GM23248 (cell line): ENCODE results near the gene TMEM201. TPM values are rescaled to one million over a fixed set of nuclear protein-coding genes. Genes with fewer than 3 reads are reported as not detected.

Experiments used
- DNase-seq: peaks from one replicate; pipeline ENCODE4 v3.0.0-alpha.2; 2015
- H2AFZ ChIP-seq: fragments of 200-600 bp; sonication (generic); 2 replicates; pipeline ENCODE4 v1.6.1; 2016; ENCODE audit warnings: antibody characterized with exemption
- H3F3A ChIP-seq: fragments of 200-600 bp; sonication (generic); 2 replicates; pipeline ENCODE4 v1.6.1; 2016; ENCODE audit warnings: mild to moderate bottlenecking, antibody characterized with exemption, mixed run types; ENCODE audit not compliant: insufficient read depth
- H3K27ac ChIP-seq: fragments of 200-600 bp; sonication (generic); 2 replicates; pipeline ENCODE4 v1.5.1; 2016; ENCODE audit warnings: mild to moderate bottlenecking
- H3K27me3 ChIP-seq: fragments of 200-600 bp; sonication (generic); replicated peaks from 2 replicates; pipeline ENCODE4 v1.6.1; 2016; ENCODE audit warnings: mild to moderate bottlenecking; ENCODE audit not compliant: insufficient read depth
- H3K36me3 ChIP-seq: fragments of 200-600 bp; sonication (generic); 2 replicates; pipeline ENCODE4 v1.6.1; 2016; ENCODE audit warnings: low read depth, mild to moderate bottlenecking
- H3K4me1 ChIP-seq: fragments of 200-600 bp; sonication (generic); 2 replicates; pipeline ENCODE4 v1.6.1; 2016; ENCODE audit warnings: mild to moderate bottlenecking; ENCODE audit not compliant: insufficient read depth
- H3K4me2 ChIP-seq: fragments of 200-600 bp; sonication (generic); one replicate; pipeline ENCODE4 v1.6.1; 2016; ENCODE audit warnings: mild to moderate bottlenecking; ENCODE audit not compliant: unreplicated experiment
- H3K4me3 ChIP-seq: fragments of 200-600 bp; sonication (generic); 2 replicates; pipeline ENCODE4 v1.5.1; 2016; ENCODE audit warnings: mild to moderate bottlenecking
- H3K79me2 ChIP-seq: fragments of 200-600 bp; sonication (generic); 2 replicates; pipeline ENCODE4 v1.6.1; 2016; ENCODE audit warnings: mild to moderate bottlenecking; ENCODE audit not compliant: insufficient read depth
- H3K9ac ChIP-seq: fragments of 200-600 bp; sonication (generic); 2 replicates; pipeline ENCODE4 v1.6.1; 2016; ENCODE audit warnings: mild to moderate bottlenecking
- H3K9me2 ChIP-seq: fragments of 200-600 bp; sonication (generic); 2 replicates; pipeline ENCODE4 v1.6.1; 2016; ENCODE audit warnings: mixed run types, mild to moderate bottlenecking, moderate library complexity; ENCODE audit not compliant: insufficient read depth
- H3K9me3 ChIP-seq: fragments of 200-600 bp; sonication (generic); one replicate; pipeline ENCODE4 v1.6.1; 2017; ENCODE audit warnings: low read depth
- H4K20me1 ChIP-seq: fragments of 200-600 bp; sonication (generic); 2 replicates; pipeline ENCODE4 v1.6.0; 2016; ENCODE audit not compliant: insufficient read depth
- EZH2 ChIP-seq: fragments of 200-600 bp; sonication (generic); IDR thresholded peaks from 2 replicates; pipeline ENCODE4 v1.6.1; 2018; ENCODE audit warnings: antibody characterized with exemption, mild to moderate bottlenecking; ENCODE audit not compliant: insufficient read depth, poor library complexity, severe bottlenecking
- EZH2phosphoT487 ChIP-seq: fragments of 200-600 bp; sonication (generic); IDR thresholded peaks from 2 replicates; pipeline ENCODE4 v1.6.1; 2018; ENCODE audit warnings: antibody characterized with exemption, moderate library complexity, mild to moderate bottlenecking, low read depth; ENCODE audit not compliant: insufficient read depth
- WGBS, 2 experiments: methylation state at CpG; one replicate each; pipeline ENCODE4 v1.1.6; 2015 to 2017; ENCODE audit warnings: low lambda C conversion rate in 2 of 2, low coverage in 1 of 2; ENCODE audit errors: missing lambda C conversion rate in 2 of 2; 5-methylcytosine and 5-hydroxymethylcytosine counted together
- in situ Hi-C: fragments of 300-500 bp; cut with MboI; formaldehyde crosslinking; loops from 2 replicates; pipeline ENCODE4 v1.15.0; 2020
- polyA plus RNA-seq: library from polyadenylated mRNA; unstranded; fragments of >200 nt; fragmentation: Nextera tagmentation; extraction: Ambion mirVana; gene quantifications from 2 replicates; pipeline ENCODE4 v1.2.1, GENCODE V29; 2016
- total RNA-seq: library from RNA; depleted of rRNA; stranded (reverse); fragments of >200 nt; shearing (Covaris generic); gene quantifications from 2 replicates; pipeline ENCODE4 v1.2.3, GENCODE V29; 2014

TMEM201 gene
- total and polyA plus RNA-seq, 2 experiments from 2014 or later: 5.7 to 6.7 TPM

DNA sequence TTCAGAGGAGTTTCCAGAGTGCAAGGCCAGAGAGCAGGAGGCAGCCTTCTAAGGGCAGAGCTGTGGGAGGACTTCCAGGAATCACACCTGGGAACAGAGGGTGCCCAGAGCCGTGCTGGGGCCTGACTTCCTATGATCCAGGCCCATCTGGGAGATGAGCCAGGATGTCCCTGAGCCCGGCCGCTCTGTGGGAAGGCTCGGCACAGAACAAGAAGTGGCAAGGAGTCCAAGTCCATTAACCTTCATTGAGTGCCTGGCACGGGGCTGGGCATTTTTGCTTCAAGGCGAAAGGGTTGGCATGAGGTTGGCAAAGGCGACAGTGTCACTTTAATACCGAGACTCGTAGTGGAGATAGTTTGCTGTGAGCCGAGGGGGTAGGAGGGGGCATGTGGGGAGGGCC lies 18.2 kb downstream of the TMEM201 start:
- DNase-seq: no peak
- WGBS, 2 experiments: 82 to 86% methylated on average over 8 to 10 of the region's 10 CpGs
- no peak overlapping the region for H3K4me2 ChIP-seq
- H3K27me3 ChIP-seq: no peaks in the 10 kb centered on the region
- no peaks in the 10 kb centered on the region for H4K20me1 ChIP-seq
- no peak overlapping the region for H3K27ac ChIP-seq
- TF ChIP-seq EZH2 (no peak), EZH2phosphoT487 (no peak)
- no peaks in the 10 kb centered on the region for H3F3A ChIP-seq
- no peak overlapping the region for H3K4me3 ChIP-seq
- in situ Hi-C loops: no loop called here
- no peaks in the 10 kb centered on the region for H3K36me3 ChIP-seq
- no peaks in the 10 kb centered on the region for H3K79me2 ChIP-seq
- H3K9me3 ChIP-seq: no peaks in the 10 kb centered on the region
- no peaks in the 10 kb centered on the region for H3K9me2 ChIP-seq
- H3K9ac ChIP-seq: no peak overlapping the region
- H3K4me1 ChIP-seq: no peaks in the 10 kb centered on the region
- no peak overlapping the region for H2AFZ ChIP-seq

GRCh38 chr1:9607352-9607751 lies 18.6 kb downstream of the TMEM201 start:
- H3K4me1 ChIP-seq: no peaks in the 10 kb centered on the region
- H3K4me2 ChIP-seq: no peak overlapping the region
- no peak overlapping the region for H3K9ac ChIP-seq
- 90% methylated on average over 12 to 19 of the region's 19 CpGs for WGBS, 2 experiments
- no peaks in the 10 kb centered on the region for H3K9me3 ChIP-seq
- DNase-seq: no peak
- no peaks in the 10 kb centered on the region for H3K27me3 ChIP-seq
- H3K36me3 ChIP-seq: no peaks in the 10 kb centered on the region
- H2AFZ ChIP-seq: no peak overlapping the region
- H3F3A ChIP-seq: no peaks in the 10 kb centered on the region
- H3K27ac ChIP-seq: no peak overlapping the region
- H3K9me2 ChIP-seq: no peaks in the 10 kb centered on the region
- H4K20me1 ChIP-seq: no peaks in the 10 kb centered on the region
- no peak for TF ChIP-seq EZH2
- no peak for TF ChIP-seq EZH2phosphoT487
- no peak overlapping the region for H3K4me3 ChIP-seq
- in situ Hi-C loops: no loop called here
- H3K79me2 ChIP-seq: no peaks in the 10 kb centered on the region

DNA sequence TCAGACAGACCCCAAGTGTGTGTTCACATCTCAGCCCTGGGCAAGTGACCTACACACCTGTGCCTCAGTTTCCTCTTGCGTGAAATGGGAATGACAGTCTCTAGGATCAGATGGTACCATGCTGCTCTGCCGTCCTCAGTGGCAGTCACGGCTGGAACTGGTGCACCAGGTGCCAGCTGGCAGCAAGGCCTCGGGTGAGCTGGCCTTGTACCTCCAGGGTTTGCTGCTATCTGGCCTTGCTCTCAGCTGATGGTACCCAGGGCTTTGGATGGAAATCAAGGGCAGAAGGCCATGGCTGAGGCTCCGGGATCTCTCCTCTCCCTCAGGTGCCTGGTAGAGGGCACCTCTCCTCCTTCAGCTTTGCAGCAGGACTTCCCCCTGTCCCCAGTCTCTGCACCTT lies 21.3 kb downstream of the TMEM201 start:
- Histone ChIP-seq H3K4me3 (no peak overlapping the region), H4K20me1 (no peaks in the 10 kb centered on the region), H3K36me3 (no peaks in the 10 kb centered on the region), H3K9ac (no peak overlapping the region), H3K4me2 (no peak overlapping the region), H3K27ac (no peak overlapping the region), H3K79me2 (no peaks in the 10 kb centered on the region), H3K9me3 (no peaks in the 10 kb centered on the region), H3K27me3 (no peaks in the 10 kb centered on the region), H3K9me2 (no peaks in the 10 kb centered on the region), H3F3A (no peaks in the 10 kb centered on the region), H2AFZ (no peak overlapping the region), H3K4me1 (no peaks in the 10 kb centered on the region)
- TF ChIP-seq EZH2 (no peak), EZH2phosphoT487 (no peak)
- in situ Hi-C loops: no loop called here
- 87 to 89% methylated on average over 5 of the region's 5 CpGs for WGBS, 2 experiments
- no peak for DNase-seq

- H3K4me3 ChIP-seq: no peak overlapping the region
- H3K79me2 ChIP-seq: no peaks in the 10 kb centered on the region
- H3K9me3 ChIP-seq: no peaks in the 10 kb centered on the region
- no peak overlapping the region for H3K9ac ChIP-seq
- H3F3A ChIP-seq: no peaks in the 10 kb centered on the region
- no peaks in the 10 kb centered on the region for H3K36me3 ChIP-seq
- no peak overlapping the region for H2AFZ ChIP-seq
- TF ChIP-seq EZH2phosphoT487 (no peak), EZH2 (no peak)
- DNase-seq: no peak
- H3K9me2 ChIP-seq: no peaks in the 10 kb centered on the region
- in situ Hi-C loops: no loop called here
- no peaks in the 10 kb centered on the region for H3K27me3 ChIP-seq
- H3K4me2 ChIP-seq: no peak overlapping the region
- H4K20me1 ChIP-seq: no peaks in the 10 kb centered on the region
- H3K4me1 ChIP-seq: no peaks in the 10 kb centered on the region
- WGBS, 2 experiments: 88 to 92% methylated on average over 22 to 25 of the region's 25 CpGs
- H3K27ac ChIP-seq: no peak overlapping the region
These were observed 21.8 kb downstream of the TMEM201 start for GRCh38 chr1:9610548-9610947.

DNA sequence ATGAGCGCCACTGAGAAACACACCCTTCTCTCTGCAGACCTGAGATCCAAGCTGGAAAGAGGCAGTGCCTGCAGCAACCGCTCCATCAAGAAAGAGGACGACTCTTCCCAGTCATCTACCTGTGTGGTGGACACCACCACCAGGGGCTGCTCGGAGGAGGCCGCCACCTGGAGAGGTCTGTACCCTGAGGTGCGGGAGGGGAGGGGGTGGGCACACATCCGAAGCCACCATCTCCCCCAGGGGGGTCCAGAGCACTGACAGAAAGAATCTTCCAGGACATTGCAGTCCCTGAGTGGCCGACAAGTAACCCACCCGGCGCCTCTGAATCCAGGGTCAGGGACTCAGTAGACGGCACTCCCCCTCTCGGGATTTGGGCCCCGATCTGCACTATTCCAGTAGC lies 23.0 kb downstream of the TMEM201 start:
- Histone ChIP-seq H3K36me3 (no peaks in the 10 kb centered on the region), H2AFZ (no peak overlapping the region), H3K9me2 (no peaks in the 10 kb centered on the region), H3K79me2 (no peaks in the 10 kb centered on the region), H3K4me3 (no peak overlapping the region), H4K20me1 (no peaks in the 10 kb centered on the region), H3F3A (no peaks in the 10 kb centered on the region), H3K27me3 (no peaks in the 10 kb centered on the region), H3K4me1 (no peaks in the 10 kb centered on the region), H3K9ac (no peak overlapping the region), H3K4me2 (no peak overlapping the region), H3K27ac (no peak overlapping the region), H3K9me3 (no peaks in the 10 kb centered on the region)
- in situ Hi-C loops: no loop called here
- WGBS, 2 experiments: 85 to 86% methylated on average over 12 to 13 of the region's 13 CpGs
- no peak for DNase-seq
- TF ChIP-seq EZH2phosphoT487: no peak
- no peak for TF ChIP-seq EZH2
